MCF 10A (cell line): ENCODE results near the gene ALDH1A3. TPM values are rescaled to one million over a fixed set of nuclear protein-coding genes. Genes with fewer than 3 reads are reported as not detected.
A peak's percentile ranks its signal among the peaks of the same experiment; 100 is the strongest.

Experiments used
- BruUV-seq: library from RNA; stranded (reverse); fragments of 400-500 nt; replicated peaks from 2 replicates; lab custom pipeline; 2021; lab: Mats Ljungman, UMichigan
- CTCF ChIA-PET: fragments of 300-600 bp; sonication (Branson Sonifier 250); formaldehyde crosslinking; extraction: SDS; loops from one replicate; lab custom pipeline; 2021; ENCODE audit warnings: antibody characterized with exemption, inconsistent platforms; lab: Yijun Ruan, JAX
- POLR2A ChIA-PET: fragments of 300-600, 350-650 bp; sonication (Branson Sonifier 250); formaldehyde crosslinking; extraction: SDS; loops from one replicate; lab custom pipeline; 2020; ENCODE audit warnings: antibody characterized with exemption, inconsistent platforms; lab: Yijun Ruan, JAX
- DNase-seq: peaks from one replicate; pipeline ENCODE4 v3.0.0-alpha.2; 2018; ENCODE audit not compliant: unreplicated experiment
- H3K27ac Mint-ChIP-seq: one replicate; pipeline ENCODE4 v1.8.0; 2022; ENCODE audit warnings: mild to moderate bottlenecking, low read depth, mixed read lengths; ENCODE audit not compliant: unreplicated experiment
- H3K27me3 Mint-ChIP-seq: one replicate; pipeline ENCODE4 v1.8.0; 2022; ENCODE audit warnings: mixed read lengths; ENCODE audit not compliant: insufficient read depth, unreplicated experiment
- H3K36me3 Mint-ChIP-seq: one replicate; pipeline ENCODE4 v1.8.0; 2022; ENCODE audit warnings: mild to moderate bottlenecking, moderate library complexity, mixed read lengths; ENCODE audit not compliant: insufficient read depth, unreplicated experiment
- H3K4me1 Mint-ChIP-seq: one replicate; pipeline ENCODE4 v1.8.0; 2022; ENCODE audit warnings: mixed read lengths; ENCODE audit not compliant: insufficient read depth, unreplicated experiment
- H3K4me3 Mint-ChIP-seq: one replicate; pipeline ENCODE4 v1.8.0; 2022; ENCODE audit warnings: mild to moderate bottlenecking, moderate library complexity, mixed read lengths; ENCODE audit not compliant: unreplicated experiment
- H3K9me3 Mint-ChIP-seq: one replicate; pipeline ENCODE4 v1.8.0; 2022; ENCODE audit warnings: mixed read lengths; ENCODE audit not compliant: unreplicated experiment
- intact Hi-C: fragments of 100-400 bp; cut with micrococcal nuclease; formaldehyde crosslinking; loops from 2 replicates; pipeline ENCODE4 v1.14.1; 2022
- total RNA-seq: library from RNA; stranded (reverse); gene quantifications from 2 replicates; pipeline ENCODE4 v1.2.3, GENCODE V29; 2022
- TF ChIP-seq, protein P1 (sequence below): fragments of 200-600 bp; IDR thresholded peaks from one replicate; pipeline ENCODE4 v1.8.0; 2022; ENCODE audit warnings: antibody characterized with exemption, mild to moderate bottlenecking; ENCODE audit not compliant: unreplicated experiment

The ALDH1A3 gene
- total RNA-seq, 1 experiment from 2014 or later, result 4.3 TPM

DNA sequence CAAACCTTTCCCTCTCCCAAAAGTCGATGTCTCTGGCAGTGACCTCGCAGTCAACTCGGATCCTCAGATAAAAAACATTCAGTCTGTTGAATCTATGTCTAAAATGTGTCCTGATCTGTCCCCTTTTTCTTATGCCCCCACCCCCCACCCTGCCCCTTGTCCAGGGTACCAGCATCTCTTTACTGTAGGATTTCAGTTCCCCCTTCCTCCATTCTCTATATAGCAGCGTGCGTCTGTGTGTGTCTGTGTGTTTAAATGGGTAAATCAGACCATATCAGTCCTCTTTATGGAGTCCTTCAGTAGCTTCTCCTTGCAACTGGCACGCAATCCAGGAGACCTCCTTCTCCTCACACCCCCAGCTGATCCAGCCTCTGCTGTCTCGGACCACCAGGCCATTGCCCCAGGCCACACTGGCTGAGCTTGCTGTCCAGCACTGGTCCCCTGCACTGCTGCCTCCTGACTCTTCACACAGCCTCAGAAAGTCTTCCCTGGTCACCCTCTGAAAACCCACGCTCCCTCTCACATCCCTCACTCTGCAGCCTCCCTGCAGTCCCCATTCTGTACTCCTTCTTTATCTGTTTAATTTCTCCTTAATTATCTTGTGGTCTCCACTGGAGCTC, 41.0 kb downstream of the ALDH1A3 start:
- H3K27ac Mint-ChIP-seq, result no peak overlapping the region

DNA sequence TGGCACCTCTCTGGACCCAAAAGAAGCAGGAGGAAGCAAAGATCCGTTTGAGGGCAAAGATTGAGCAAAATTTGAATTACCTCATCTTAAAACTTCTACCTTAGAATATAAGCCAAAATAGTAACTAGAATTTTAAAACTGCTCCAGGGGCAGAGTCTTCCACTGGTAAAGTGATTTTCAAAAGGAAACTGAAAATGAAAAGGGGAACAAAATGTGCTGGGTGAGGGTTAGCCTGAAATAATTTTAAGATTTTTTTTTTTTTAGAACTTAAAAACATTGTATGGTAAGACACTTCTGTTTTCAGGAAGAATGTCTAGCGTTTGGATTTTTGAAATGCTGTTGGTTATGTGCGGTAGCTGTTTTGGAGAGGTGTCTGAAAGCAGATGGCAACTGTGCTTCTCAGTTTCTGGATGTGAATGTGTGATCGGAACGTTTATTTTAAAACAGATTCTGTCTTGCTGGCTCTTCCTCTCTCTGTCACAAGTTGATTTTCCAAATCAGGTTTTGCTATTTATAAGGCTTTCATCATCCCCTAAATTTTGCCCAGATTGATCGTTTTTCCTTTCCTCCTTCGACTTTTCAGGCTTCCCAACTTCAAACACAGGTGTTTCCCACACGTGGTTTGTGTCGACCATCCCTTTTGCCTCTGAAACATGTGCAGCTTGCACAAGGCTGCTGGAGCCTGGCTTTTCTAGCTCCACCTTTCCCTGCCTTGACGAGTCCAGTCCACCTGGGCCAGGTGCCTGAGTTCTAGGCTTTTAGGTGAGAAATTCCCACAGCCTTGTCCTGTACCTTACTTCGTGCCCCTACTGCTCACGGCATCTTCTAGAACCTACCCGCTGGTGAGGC, 42.8 kb downstream of the ALDH1A3 start:
- BruUV-seq, result no TSS peak
- DNase-seq, result no peak
- CTCF ChIA-PET, result interaction anchor here (0.5 to 1.0 kb wide), 3 partner anchors 12 to 87 kb away, joined by 3 to 4 read pairs (median 4); no protein-coding TSS in a partner anchor
- Mint-ChIP-seq H3K9me3 (no peaks in the 10 kb centered on the region), H3K27ac (peak overlapping the region; percentile 44), H3K4me1 (peaks cover 19% of the 10 kb centered on the region), H3K36me3 (peaks cover 17% of the 10 kb centered on the region), H3K4me3 (no peak overlapping the region), H3K27me3 (no peaks in the 10 kb centered on the region)
- intact Hi-C loops, result no loop called here
- POLR2A ChIA-PET, result no interaction called here
- TF ChIP-seq, protein P1, sequence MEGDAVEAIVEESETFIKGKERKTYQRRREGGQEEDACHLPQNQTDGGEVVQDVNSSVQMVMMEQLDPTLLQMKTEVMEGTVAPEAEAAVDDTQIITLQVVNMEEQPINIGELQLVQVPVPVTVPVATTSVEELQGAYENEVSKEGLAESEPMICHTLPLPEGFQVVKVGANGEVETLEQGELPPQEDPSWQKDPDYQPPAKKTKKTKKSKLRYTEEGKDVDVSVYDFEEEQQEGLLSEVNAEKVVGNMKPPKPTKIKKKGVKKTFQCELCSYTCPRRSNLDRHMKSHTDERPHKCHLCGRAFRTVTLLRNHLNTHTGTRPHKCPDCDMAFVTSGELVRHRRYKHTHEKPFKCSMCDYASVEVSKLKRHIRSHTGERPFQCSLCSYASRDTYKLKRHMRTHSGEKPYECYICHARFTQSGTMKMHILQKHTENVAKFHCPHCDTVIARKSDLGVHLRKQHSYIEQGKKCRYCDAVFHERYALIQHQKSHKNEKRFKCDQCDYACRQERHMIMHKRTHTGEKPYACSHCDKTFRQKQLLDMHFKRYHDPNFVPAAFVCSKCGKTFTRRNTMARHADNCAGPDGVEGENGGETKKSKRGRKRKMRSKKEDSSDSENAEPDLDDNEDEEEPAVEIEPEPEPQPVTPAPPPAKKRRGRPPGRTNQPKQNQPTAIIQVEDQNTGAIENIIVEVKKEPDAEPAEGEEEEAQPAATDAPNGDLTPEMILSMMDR, result no peak

More for the DNA sequence above, 41.0 kb downstream of the ALDH1A3 start:
- CTCF ChIA-PET, result interaction anchor here (0.6 to 7.2 kb wide), 8 partner anchors 9 to 569 kb away, joined by 3 to 98 read pairs (median 3); no protein-coding TSS in a partner anchor
- H3K27me3 Mint-ChIP-seq, result no peaks in the 10 kb centered on the region
- peaks cover 19% of the 10 kb centered on the region for H3K4me1 Mint-ChIP-seq
- POLR2A ChIA-PET, result interaction anchor here (0.5 to 2.7 kb wide), 3 partner anchors 198 to 329 kb away, joined by 3 to 12 read pairs (median 3); partner anchors contain the start of genes ASB7 and LINS1
- H3K4me3 Mint-ChIP-seq, result peak overlapping the region; percentile 73
- no peak for DNase-seq
- TF ChIP-seq, protein P1, result no peak
- H3K9me3 Mint-ChIP-seq, result no peaks in the 10 kb centered on the region
- peaks cover 10% of the 10 kb centered on the region for H3K36me3 Mint-ChIP-seq
- intact Hi-C loops, result no loop called here
- BruUV-seq, result TSS peak; percentile 33

DNA sequence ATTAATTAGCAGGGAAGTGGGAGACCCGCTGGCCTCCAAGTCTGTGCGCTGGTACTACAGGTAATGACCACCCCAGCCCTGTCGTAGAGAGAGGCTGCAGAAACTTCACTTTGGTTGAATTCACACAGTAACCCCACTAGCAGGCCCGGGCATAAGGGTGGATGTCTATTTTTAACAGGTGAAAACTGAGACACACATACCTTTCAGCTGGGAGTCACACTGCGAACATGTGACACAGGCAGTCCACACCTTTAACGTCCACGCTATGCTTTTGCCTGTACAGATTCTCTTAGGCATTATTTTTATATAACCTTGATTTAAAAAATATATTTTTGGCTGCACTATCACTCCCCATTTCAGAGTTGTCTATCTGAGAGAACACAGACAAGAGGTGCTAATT, 43.4 kb downstream of the ALDH1A3 start:
- BruUV-seq, result no TSS peak
- intact Hi-C loops, result no loop called here
- TF ChIP-seq, protein P1, result no peak
- Mint-ChIP-seq H3K36me3 (peaks cover 17% of the 10 kb centered on the region), H3K27me3 (no peaks in the 10 kb centered on the region), H3K4me1 (peaks cover 19% of the 10 kb centered on the region), H3K9me3 (no peaks in the 10 kb centered on the region), H3K4me3 (no peak overlapping the region), H3K27ac (peak overlapping the region; percentile 44)
- ChIA-PET POLR2A (no interaction called here), CTCF (interaction anchor here (0.5 to 1.0 kb wide), 4 partner anchors 12 to 86 kb away, joined by 3 to 5 read pairs (median 4); no protein-coding TSS in a partner anchor)
- DNase-seq, result no peak

DNA sequence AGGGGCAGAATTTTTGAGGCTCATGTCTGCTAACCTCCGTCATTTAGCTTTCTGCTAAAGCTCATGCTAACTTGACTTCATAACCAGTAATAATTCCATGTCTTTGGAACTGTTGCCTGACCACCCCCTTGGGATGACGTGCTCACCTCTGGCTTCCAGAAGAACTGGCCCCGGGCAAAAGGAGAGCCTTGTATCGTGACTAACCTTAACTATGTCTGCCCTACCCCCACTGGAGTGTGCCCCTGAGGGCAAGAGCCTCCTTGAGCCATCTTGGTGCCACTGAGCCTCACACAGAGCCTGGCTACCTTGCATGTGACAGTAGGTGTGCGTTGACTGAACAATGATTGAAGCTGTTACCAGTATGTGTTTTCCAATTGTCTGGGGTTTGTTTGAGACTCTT, 44.3 kb downstream of the ALDH1A3 start:
- POLR2A ChIA-PET, result no interaction called here
- peaks cover 26% of the 10 kb centered on the region for H3K36me3 Mint-ChIP-seq
- intact Hi-C loops, result no loop called here
- BruUV-seq, result no TSS peak
- TF ChIP-seq, protein P1, result no peak
- no peak overlapping the region for H3K27ac Mint-ChIP-seq
- no peaks in the 10 kb centered on the region for H3K27me3 Mint-ChIP-seq
- CTCF ChIA-PET, result interaction anchor here (0.7 kb wide), 1 partner anchor 84 kb away, joined by 5 read pairs; no protein-coding TSS in a partner anchor
- H3K4me1 Mint-ChIP-seq, result peaks cover 19% of the 10 kb centered on the region
- H3K9me3 Mint-ChIP-seq, result no peaks in the 10 kb centered on the region
- no peak overlapping the region for H3K4me3 Mint-ChIP-seq
- DNase-seq, result no peak
